Measurements from ENCODE around the gene IRF2BPL.

IRF2BPL gene

DNA sequence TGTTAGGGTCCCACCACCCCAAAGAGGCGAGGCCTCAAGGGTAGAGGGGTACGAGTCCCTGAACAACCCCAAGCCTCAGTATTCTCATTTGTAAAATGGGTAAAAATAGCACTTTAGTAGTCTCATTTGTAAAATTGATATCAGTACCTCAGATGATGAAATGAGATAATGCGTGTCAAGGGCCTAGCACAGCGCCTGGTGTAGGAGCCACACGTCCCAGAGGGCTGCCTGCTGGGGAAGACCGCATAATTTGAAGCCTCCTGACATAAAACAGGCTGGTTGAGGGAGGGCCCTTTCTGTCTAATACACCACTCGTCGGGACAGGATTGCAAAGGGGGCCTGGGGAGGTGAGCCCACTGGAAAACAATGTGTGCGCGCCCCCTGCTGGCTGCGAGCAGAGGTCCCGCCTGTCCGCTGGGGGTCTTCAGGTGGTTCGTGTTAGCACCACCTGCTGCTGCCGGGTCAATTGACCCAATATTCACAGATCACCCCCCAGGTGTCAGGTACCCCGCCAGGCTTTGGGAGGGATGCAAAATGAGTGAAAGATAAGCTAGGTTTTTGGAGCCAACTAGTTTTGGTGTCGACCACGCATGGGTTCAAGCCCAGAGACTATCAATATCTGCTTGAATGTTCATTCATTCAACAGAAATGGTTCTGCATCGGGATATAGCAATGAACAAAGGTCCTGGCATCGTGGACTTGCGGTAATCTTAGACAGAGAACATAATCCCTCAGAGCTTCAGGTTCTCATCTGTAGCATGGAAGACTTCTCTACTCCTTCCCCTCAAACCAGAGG, 24.7 kb upstream of the IRF2BPL start:
- H3K4me3 ChIP-seq (ENCODE audit: low read length): no peak overlapping the region
- DNase-seq (ENCODE audit: low read depth): peak; percentile 70
- TF ChIP-seq, protein P1, sequence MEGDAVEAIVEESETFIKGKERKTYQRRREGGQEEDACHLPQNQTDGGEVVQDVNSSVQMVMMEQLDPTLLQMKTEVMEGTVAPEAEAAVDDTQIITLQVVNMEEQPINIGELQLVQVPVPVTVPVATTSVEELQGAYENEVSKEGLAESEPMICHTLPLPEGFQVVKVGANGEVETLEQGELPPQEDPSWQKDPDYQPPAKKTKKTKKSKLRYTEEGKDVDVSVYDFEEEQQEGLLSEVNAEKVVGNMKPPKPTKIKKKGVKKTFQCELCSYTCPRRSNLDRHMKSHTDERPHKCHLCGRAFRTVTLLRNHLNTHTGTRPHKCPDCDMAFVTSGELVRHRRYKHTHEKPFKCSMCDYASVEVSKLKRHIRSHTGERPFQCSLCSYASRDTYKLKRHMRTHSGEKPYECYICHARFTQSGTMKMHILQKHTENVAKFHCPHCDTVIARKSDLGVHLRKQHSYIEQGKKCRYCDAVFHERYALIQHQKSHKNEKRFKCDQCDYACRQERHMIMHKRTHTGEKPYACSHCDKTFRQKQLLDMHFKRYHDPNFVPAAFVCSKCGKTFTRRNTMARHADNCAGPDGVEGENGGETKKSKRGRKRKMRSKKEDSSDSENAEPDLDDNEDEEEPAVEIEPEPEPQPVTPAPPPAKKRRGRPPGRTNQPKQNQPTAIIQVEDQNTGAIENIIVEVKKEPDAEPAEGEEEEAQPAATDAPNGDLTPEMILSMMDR (conservative IDR thresholded peaks at IDR 0.05; ENCODE audit: low read length): peak; percentile 75

DNA sequence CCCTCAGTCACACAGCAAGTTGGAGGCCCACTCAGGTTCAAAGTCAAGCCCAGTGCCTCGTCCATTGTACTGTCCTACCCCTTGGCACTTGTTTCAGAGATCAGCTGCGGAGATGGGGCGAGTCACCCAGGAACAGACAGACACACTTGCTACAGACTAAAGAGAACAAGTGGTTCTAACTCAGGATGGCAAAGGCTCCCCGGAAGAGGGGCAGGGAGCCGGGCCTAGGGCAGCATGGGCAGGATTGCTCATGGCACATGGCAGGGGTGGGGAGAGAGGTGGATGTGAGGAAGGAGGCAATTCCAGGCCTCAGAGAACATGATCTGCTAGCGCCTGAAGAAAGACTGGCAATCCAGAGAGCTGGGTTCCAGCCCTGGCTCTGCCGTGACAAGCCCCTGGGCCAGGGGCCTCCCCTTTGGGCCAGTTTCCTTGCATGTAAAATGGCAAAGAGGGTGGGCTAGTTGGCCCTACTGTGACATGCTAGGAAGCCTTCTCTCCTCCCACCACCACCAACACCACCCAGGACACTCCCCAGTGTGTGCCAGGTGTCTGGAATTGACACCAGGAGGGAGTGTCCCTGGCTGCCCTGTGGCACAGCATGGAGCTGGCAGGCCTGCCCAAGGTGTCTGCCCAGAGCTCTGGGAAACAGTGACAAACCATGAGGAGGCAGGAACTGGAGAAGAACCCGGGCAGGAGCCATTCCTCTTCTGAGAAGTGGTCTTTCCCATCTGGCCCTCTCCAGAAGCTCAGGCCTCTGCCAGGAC, 24.0 kb upstream of the IRF2BPL start:
- TF ChIP-seq, protein P1 (conservative IDR thresholded peaks at IDR 0.05; ENCODE audit: low read length): no peak
- no peak for DNase-seq (ENCODE audit: low read depth)
- H3K4me3 ChIP-seq (ENCODE audit: low read length): no peak overlapping the region

DNA sequence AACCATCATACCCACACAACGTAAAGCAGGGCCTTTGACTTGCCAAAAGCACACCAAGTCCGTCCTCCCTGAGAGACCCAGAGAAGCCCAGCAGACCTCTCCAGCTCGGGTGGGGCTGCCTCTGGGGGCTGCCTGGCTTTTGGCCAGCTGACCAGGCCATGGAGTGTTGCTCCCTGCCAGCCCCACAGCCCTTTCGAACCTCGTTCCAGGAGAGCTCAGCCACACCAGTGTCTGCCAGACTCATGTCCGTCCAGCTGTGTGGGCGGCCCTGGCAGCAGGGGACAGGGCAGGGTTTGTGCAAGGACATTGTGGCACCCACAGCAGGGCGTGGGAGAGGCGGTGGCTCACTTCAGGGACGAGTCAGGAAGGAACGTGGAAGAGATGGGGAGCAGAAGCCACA, 22.6 kb upstream of the IRF2BPL start:
- DNase-seq (ENCODE audit: low read depth): no peak
- TF ChIP-seq, protein P1 (conservative IDR thresholded peaks at IDR 0.05; ENCODE audit: low read length): no peak
- H3K4me3 ChIP-seq (ENCODE audit: low read length): no peak overlapping the region

DNA sequence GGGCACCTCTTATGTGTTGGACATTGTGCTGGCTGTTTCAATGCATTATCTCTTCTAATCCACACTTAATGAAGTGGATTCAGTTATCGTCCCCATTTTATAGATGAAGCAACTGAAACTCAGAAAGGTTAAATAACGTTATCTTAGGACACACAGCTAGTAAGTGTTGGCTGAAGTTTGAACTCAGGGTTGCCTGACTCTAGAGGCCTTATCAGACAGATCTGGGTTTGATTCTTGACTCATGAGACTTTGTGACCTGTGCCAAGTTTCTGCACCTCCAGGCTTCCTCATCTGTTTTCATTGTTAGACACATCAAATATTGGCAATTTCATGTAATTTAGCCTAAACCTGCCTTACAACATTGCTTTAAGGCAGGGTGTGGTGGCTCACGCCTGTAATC, 18.2 kb upstream of the IRF2BPL start:
- TF ChIP-seq, protein P1 (conservative IDR thresholded peaks at IDR 0.05; ENCODE audit: low read length): no peak
- DNase-seq (ENCODE audit: low read depth): no peak
- no peak overlapping the region for H3K4me3 ChIP-seq (ENCODE audit: low read length)

DNA sequence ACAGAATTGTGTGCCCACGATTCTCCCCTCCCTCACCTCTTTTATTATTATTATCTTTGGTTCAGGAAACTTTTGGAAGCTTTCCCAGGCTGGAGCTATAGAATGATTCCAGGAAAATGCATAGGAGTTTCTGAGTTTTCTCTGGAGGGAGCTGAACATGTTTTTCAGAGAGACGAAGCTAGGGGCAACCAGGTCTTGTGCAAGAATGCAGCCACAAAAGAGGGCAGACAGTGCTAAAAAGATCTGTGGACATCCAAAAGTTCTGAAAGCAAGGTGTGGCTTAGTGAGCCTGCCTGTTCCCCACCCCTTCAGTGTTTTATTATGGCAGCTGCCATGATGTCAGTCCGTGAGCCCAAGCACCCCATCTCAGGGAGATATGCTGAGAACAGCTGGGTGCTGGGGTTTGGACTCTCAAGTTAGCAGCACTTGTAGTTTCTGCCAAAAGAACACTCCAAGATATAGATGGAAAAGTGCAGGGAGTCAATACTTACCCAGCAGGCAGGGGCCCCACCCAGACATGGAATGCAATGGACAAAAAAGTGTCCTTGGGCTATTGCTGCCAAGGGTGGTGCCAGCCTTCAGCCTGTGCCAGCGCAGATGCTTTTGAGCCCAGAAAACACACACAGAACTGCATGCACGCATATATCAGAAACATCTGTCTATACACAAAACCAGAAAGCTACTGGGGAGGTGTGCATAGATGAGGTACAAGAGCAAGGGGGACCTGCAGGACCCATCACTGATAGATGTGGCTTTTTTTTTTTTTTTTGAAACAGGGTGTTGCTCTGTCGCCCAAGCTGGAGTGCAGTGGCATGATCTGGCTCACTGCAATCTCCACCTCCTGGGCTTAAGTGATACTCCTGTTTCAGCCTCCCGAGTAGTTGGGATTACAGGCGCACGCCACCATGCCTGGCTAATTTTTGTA, 17.0 kb upstream of the IRF2BPL start:
- no peak for DNase-seq (ENCODE audit: low read depth)

DNA sequence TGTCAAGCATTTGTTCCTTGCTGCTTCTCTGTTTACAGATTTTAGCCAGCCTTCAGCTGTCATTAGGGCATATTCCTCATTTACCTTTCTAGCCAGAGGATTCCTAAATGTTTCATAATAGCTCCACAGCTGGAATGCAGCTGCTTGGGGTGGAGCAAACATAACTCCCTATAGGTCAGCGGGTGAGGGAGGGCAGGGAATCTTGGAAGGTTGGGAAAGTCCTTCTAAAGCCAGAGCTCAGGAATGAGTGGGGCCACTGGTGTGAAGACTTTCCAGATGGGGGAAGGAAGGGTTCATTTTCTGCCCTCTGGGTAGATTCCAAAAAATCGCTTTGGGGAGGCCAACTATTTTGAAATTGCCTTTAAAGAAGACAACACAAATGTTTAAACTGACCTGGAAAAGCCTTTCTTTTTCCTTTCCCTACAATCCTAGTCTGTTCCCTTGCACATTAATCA, 16.3 kb upstream of the IRF2BPL start:
- TF ChIP-seq, protein P1 (conservative IDR thresholded peaks at IDR 0.05; ENCODE audit: low read length): no peak
- peak overlapping the region; percentile 22; the same call in 1 of the 2 replicates for H3K4me3 ChIP-seq (ENCODE audit: low read length)
- DNase-seq (ENCODE audit: low read depth): peak; percentile 98

More for the DNA sequence above, 17.0 kb upstream of the IRF2BPL start:
- H3K4me3 ChIP-seq (ENCODE audit: low read length): peak overlapping the region; percentile 22; the same call in 1 of the 2 replicates
- TF ChIP-seq, protein P1 (conservative IDR thresholded peaks at IDR 0.05; ENCODE audit: low read length): no peak
